GM19239 (cell line): ENCODE measurements around the gene CCDC57.
A peak's percentile ranks its signal among the peaks of the same experiment; 100 is the strongest.
"Not testable (repeated sequence)": the region's sequence is repeated elsewhere in the genome, so short reads cannot be mapped to it uniquely, and the experiment has no call there.

Experiments
- DNase-seq: peaks from one replicate; pipeline ENCODE4 v3.0.0; 2011; ENCODE audit warnings: low spot score; ENCODE audit not compliant: insufficient read length
- FAIRE-seq: peaks from 2 replicates; lab custom pipeline; 2011; peaks lifted over from hg19 to GRCh38; lab: Jason Lieb, UNC

CCDC57 gene

DNA sequence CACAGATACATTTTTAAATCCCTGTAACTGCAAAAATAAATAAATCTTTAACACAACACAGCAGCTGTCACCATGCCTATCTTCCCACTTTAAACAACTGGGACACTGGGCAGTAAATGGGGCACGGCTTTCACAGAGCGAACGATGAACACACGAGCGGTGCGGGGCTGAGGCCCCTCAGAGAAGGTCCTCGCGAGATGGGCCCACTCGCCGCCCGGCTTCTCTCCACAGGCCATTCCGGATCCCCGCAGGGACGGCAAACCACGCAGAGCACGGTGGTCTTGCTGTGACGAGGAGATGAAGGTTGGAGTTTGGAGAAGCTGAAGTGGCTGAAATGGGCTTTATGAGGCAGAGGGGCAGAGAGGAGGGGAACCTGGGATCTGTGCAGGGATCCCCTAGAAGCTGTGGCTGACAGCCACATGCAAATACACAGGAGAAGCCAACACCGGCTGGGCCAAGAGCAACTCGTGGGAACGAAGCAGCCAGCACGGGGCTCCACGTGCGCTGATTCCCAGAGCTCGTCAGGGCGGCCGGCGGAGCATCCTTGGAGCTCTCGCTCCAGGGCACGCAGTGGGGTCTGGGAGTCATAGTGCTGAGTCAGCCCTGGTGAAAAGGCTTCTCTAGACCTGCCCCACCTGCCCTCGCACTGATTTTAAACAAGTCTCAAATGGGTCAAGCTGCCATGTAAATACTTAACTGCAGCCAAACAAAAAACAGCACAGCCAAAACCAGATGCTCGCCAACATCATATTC, 31.7 kb downstream of the CCDC57 start:
- FAIRE-seq: no peak
- DNase-seq: no peak

DNA sequence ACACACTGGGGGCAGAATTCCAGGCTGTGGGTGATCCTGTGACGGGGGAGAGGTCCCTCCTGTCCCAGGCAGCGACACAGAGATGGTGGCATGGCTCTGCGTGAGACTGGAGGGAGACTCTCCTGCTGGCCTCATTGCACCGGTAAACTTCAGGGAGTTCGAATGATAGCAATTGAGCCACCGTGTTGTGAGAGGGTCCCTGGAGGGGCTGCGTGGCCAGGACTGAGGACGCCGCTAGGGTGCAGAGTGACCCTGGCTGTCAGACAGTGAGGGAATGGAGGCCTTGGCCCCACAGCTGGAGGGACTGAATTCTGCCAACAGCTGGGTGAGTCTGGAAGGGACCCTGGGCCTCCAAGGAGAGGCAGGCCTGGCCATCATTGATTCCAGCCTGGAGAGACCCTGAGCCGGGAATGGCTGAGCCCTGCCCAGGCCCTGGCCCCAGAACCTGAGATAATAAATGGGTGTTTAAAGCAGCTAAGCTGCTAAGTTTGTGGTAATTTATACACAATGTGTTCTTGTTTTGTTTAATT, 32.6 kb downstream of the CCDC57 start:
- no peak for DNase-seq

DNA sequence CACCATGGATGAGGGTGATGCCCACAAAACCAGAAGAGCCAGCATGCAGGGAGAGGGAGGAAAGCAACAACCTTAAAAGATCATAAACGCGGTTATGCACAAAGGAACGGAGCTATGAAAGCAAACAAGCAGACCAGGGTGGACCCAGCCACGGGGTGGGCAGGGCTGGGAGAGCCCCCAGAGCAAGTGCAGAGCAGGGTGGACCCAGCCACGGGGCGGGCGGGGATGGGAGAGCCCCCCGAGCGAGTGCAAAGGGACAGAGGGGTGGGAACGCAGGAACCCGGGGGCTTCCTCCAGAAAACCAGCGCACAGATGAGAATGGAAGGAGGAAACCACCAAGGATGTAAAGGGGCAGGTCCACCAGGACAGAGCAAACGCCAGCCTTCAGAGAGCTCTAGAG, 33.2 kb downstream of the CCDC57 start:
- DNase-seq: no peak
- no peak for FAIRE-seq

More for the DNA sequence above, 32.6 kb downstream of the CCDC57 start:
- no peak for FAIRE-seq

DNA sequence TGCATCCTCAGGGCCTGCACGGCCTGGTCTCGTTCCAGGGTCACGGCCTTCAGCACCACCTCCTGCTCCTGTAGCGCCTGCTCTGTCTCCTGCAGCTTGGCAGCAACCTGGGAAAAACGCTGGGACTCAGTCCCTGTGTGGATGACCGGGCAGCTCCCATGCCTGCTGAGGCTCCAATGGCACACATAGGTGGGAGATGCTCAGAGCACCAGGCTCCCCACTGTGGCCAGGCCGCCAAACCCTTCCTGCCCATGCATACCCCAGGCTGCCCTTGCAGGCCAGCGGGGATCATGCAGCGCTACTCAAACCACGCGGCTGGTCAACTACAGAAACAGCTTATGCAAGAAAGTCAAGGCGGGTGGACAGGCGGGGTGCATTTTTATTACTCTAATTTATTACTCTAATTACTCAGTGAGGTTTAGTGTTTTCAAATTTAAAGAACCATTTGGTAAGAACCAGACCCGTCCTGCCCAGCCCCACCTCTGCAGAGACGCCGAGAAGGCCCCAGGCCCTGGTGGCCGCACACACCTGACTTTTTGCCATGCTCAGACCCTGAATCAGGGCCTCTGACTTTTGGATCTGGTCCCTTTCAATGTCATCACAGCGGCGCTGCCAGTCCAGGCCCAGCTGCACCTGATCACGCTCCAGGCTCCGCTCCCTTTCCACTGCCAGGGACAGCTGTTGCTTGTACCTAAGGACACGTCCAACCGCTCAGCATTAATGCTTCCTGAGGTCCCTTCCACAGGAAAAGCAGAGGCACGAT, 34.0 kb downstream of the CCDC57 start:
- no peak for FAIRE-seq
- DNase-seq: no peak

DNA sequence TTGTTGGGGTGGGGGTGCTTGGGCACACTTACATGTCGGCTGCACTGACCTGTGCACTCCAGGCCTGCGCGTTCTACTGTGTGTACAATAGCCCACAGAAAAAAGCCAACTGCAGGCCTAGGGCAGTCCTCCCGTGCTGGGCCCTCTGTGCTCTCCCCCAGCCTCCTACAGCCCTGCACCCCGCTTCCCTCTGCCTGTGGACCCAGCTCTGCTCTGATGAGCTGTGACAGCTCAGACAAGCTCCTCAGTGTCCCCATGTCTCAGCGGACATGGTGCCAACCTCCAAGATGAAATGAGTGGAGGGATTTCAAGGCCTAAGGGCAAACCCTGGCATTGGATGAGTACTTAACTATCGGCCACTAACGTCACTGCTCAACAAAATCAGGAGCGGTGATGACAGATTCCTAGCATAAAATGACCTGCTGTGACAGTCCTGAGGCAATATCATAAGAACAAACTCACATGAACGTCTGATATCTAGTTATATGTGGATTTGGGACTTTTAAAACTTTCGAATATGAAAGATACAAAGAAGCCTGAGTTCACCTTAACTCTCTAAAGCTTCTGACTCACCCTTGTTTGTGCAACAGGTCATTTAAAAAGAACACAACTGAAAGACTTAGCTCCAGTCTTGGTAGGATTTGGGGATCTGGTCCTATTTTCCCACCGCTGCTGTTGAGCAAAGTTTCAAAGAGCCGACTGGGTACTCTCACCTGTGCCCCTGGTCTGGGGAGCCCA, 34.7 kb downstream of the CCDC57 start:
- DNase-seq: no peak
- FAIRE-seq: no peak

DNA sequence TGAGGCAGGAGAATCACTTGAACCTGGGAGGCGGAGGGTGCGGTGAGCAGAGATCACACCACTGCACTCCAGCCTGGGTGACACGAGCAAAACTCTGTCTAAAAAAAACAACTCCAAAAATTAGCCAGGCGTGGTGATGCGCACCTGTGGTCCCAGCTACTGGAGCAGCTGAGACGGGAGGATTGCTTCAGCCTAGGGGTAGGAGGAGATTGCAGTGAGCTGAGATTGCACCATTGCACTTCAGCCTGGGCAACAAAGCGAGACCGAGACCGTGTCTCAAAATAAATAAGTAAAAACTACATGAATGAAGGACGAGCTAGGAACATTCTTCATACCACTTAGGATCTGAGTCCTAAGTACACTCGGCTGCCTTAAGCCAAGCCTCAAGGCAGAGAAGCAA, 35.4 kb downstream of the CCDC57 start:
- peak; percentile 58 for FAIRE-seq

DNA sequence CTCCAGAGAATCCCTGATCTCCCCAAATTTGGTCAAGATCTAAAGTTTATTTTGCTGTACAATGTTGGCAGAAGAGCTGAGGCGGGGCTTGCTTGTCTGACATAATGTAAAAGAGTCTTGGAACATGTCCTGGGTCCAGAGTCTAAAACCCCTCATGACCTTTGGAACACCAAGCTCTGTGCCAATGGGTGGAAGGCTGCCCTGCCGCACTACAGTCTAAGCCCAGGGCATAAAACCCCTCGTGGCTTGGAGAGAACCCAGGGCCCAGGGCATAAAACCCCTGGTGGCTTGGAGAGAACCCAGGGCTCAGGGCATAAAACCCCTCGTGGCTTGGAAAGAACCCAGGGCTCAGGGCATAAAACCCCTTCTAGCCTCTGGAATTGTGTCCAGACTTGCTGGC, 36.7 kb downstream of the CCDC57 start:
- FAIRE-seq (no peak), DNase-seq (no peak)

More for the DNA sequence above, 35.4 kb downstream of the CCDC57 start:
- DNase-seq: no peak

DNA sequence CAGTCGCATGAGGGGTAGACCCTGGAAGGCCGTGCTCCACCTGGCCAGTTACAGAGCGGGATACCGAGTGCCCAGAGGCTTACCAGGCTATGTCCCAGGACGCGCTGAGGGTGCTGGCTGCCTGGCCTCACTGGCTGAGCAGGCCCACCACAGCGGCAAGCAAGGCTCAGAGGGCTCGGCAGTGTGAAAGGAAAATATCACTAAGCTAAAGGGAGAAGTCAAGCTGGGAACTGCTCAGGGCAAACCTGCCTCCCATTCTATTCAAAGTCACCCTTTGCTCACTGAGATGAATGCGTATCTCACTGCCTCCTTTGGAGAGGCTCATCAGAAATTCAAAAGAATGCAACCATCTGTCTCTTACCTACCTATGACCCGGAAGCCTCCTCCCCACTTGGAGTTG, 37.4 kb downstream of the CCDC57 start:
- FAIRE-seq (no peak), DNase-seq (no peak)

DNA sequence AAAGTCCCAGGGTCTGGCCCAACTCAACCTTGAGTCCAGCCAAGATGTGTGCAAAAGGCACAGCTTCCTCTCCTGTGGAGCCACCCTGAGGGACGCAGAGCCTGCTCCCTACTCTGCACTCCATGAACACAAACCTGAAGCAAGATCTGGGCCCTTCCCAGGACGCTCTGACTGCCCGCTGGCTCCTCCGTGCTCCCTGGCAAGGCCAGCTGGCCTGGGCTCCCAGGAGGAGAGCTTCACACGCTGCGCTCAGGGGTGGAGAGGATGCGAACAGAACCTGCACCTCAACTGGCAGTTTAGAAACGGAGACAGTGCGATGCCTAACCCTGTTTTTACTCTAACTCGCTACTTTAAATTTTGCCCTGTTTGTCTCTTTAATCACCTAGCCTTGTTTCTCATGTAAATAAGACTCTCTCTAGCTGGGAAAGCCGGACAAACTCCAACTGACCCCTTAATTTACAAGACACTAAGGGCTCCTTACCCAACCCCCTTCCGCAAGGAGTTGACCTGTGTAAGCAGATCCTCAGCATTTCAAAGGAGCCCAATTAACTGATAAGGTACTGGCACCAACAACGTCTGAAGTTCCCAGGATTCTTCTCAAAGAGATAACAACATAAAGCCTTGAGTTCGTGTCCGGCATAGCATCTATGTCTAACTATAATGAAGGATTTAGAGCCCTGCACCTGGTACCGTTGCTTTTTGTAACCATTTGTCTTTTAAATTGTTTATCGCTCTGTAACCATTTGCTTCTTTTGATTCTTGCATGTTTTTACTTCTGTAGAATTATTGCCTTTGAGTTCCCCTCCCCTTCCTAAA, 38.4 kb downstream of the CCDC57 start:
- DNase-seq, FAIRE-seq: not testable (repeated sequence)

DNA sequence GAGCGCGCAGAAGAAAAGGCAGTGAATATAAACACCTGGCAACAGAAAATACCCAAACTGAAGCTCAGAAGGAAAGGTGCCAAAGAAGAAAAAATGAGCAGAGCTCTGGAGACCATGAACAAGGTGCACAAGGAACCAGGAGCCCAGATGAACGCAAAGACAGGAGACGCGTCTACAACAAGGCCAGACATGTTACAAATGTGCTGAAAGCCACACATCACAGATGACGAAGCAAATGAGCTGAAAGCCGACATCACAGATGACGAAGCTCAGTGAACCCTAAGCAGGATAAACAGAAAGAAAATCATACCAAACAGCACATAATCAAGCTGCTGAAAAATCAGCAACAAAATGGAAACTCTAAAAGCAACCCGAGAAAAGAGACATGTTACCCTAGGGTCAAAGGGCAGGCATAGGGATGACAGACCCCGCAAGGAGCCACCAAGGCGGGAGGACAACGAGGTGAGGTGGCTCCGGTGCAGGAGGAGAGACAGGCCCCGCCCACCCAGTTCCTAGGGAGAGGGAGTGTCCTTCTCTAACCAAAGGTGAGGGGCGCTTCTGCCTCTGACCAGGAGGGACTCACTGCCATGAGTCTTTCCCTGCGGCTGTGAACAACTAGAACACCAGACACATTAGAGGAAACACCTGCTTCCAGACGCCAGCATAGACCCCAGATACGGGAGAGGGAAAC, 39.1 kb downstream of the CCDC57 start:
- FAIRE-seq: no peak
- no peak for DNase-seq

DNA sequence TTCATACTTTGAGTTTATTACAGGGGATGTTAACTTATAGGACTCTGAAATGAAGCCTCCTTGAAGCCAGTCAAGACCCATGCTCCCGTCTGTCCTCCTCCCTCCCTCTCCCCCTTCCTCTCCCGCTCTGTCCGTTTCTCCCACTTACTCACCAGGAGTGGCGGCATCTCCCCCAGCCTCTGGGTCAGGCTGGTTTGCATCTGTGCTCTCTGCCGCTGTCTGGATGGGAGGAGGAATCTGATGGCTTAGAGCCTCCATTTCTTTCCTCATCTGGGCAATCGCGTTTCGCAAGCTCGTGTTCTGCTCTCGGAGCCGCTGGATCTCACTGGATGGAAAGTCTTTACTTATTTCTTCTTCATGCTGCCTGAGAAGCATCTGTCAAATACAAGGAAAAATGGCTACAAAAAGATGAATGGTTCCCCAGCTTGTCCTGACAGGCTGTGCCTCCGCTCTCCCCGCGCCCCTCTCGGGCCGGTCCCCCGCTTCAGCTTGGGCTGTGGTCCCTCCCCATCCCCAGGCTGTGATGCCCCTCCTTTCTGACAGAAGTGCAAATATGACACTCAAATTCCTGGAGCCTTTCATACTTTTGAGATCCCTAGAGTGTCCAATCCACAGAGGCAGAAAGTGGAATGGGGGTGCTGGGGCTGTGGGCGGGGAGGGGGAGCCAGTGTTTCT, 40.0 kb downstream of the CCDC57 start:
- DNase-seq (no peak), FAIRE-seq (no peak)

DNA sequence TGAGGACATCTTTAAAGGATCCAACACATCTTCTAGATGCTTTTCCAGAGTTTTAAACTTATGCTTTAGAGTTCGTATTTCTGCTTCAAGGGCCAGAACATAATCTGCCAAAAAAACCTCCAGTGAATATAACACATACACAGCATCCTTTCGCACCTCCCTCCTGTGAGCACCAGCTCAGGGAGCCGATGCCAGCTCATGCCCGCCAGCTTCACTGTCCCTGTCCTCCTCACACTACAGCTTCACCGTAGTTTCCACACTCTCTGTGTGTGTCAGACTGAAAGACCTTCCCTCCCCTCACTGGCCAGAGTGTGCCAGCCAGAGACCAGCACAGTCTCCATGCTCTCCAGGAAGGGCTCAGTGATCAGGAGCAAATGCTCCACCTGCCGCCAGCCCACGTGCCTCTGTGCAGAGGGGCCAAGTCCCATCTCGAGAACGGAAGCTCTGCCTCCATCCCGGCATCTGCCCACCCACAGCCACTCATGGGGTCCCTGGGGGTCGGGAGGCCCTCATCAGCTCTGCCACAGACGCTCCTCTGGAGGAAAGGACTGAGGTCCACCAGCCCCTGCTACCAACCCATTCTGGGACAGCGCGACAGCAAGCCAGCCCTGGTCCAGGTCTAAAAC, 40.8 kb downstream of the CCDC57 start:
- FAIRE-seq: no peak
- DNase-seq: no peak

DNA sequence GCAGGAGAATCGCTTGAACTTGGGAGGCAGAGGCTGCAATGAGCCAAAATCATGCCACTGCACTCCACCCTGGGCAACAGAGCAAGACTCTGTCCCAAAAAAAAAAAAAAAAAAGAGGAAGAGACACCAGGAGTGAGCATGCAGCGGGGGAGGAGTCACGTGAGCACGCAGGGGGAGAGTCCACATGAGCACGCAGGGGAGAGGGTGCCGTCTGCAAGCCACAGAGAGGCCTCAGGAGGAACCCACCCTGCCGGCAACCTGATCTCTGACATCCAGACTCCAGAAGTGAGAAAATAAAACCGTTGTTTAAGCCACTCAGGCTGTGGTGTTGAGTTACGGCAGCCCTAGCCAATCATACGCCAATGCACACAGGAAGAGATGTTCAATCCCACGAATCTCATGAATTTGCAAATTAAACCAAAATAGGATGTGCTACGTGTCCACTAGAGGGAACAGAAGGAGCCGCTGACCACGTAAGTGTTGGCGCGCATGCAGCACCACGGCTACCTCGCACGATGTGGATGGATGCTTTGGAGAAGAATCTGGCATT, 42.2 kb downstream of the CCDC57 start:
- DNase-seq (no peak), FAIRE-seq (no peak)

DNA sequence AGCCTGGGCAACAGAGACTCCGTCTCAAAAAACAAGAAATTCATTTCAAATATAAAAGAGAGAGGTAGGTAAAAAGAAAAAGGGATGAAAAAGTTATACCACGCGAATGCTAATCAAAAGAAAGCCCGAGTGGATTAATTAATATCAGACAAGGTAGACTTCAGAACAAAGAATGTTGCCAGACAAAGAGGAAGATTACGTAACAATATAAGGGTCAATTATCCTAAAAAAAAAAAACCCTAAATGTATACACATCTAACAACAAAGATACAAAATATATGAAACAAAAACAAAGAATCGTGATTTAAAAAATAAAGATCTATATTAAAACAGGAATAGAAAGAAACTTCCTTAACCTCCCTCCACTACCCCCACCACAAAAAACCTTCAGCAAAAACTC, 44.1 kb downstream of the CCDC57 start:
- no peak for FAIRE-seq
- DNase-seq: no peak

DNA sequence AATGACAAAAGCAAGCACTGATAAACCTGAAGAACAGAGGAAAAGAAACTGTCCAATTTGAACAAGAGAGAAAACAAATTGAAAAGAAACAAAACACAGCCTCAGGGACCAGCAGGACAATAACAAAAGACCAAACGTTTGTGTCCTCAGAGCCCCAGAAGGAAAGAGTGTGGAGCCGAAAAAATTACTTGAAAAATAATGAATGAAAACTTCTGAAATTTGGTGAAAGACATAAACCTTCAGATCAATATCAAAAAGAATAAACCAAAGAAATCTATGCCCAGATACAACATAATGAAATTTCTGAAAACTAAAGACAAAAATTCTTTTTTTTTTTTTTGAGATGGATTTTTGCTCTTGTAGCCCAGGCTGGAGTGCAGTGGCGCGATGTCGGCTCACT, 45.6 kb downstream of the CCDC57 start:
- FAIRE-seq: no peak
- DNase-seq: no peak

DNA sequence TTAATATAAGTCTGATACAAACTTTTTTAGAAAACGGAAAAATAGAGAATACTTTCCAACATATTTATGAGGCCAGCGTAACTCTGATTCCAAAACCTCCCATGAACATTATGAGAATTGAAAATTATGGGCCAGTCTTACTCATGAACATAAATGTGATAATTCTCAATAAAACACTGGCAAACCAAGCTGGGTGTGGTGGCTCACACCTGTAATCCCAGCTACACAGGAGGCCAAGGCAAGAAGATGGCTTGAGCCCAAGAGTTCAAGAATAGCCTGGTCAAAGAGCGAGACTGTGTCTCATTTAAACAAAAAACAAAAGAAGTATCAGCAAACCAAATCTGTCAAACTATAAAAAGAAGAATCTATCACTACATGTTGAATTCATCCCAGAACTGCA, 47.8 kb downstream of the CCDC57 start:
- FAIRE-seq (no peak), DNase-seq (no peak)

DNA sequence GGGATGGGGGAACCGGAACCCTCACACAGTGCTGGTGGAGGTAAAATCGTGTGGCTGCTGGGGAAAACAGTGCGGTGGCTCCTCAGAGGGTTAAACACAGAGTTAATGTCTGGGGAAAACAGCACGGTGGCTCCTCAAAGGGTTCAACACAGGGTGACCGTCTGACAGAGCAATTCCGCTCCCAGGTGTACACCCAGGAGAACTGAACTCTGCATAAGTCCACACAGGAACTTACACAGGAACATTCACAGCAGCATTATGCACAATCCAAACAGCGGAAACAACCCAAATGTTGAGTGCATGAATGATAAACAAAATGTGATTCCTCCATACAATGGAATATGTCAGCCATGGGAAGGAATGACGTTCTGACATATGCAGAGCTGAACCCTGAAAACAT, 51.4 kb downstream of the CCDC57 start:
- FAIRE-seq (no peak), DNase-seq (no peak)

DNA sequence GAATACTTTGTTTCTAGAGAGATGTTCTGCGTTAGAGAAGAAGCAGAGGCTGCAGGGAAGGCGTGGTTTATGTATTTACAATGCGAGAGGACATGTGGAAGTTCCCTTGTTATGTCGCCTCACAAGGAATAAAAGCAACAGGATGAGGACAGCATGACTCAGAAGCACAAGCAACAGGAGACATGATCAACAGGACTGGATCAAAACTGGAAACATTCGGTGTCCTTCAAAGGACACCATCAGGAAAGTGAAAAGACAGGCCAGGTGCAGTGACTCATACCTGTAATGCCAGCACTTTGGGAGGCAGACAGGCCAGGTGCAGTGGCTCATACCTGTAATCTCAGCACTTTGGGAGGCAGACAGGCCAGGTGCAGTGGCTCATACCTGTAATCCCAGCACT, 52.6 kb downstream of the CCDC57 start:
- no peak for FAIRE-seq
- DNase-seq: no peak
